ENCODE data around the gene ZKSCAN3.
"Not testable (repeated sequence)": the region's sequence is repeated elsewhere in the genome, so short reads cannot be mapped to it uniquely, and the experiment has no call there.

The ZKSCAN3 gene

DNA sequence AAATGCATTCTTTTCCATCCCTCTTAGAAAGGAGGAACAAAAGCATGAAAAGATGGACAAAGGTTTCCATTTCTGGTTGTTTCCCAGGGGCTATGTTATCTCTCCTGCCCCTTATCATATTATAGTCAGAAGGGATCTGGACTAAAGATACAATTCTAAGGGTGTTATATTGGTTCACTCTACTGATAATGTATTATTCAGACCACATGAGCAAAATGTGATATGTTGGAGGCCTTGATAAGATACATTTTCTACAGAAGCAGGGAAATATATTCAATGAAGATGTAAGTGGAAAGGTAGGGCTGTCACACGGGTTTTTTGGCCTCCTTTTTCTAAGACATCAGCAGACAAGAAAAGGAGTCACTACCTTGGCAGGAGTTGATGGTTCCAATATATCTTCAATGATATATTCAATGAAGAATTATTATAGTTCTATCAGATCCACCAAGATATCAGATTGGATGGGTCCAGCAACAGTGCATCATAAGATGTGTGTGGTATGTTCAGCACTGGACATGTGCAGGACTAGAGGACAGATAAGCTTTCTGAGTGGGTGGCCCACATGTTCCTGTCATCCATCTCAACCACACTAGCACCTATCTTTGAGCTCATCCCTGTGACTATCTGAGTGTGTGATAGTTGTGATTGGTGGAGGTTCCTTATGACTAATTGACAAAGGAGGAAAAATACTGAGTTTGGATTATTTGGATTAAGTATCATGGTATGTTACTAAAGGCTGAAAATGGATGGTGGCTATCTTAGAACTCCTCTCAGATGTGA is 5.7 kb upstream of the ZKSCAN3 start:
- no peak for DNase-seq

DNA sequence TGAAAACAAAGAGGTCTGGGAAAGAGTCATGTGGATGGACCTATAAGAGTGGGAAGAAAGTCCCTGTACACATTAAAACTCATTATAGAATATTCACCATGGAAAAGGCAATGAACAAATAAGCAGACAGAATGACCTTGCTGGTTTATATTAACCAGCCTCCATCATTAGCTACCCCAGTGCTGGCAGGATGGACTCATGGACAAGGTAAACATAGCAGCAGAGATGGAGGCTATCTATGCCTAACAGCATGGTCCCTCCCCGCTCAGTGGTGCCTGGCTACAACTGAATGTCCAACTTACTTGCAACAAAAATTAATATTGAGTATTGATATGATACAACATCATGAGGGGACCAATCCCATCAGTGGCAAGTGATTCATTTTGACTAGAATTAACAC is 4.5 kb upstream of the ZKSCAN3 start:
- no peak for DNase-seq

DNA sequence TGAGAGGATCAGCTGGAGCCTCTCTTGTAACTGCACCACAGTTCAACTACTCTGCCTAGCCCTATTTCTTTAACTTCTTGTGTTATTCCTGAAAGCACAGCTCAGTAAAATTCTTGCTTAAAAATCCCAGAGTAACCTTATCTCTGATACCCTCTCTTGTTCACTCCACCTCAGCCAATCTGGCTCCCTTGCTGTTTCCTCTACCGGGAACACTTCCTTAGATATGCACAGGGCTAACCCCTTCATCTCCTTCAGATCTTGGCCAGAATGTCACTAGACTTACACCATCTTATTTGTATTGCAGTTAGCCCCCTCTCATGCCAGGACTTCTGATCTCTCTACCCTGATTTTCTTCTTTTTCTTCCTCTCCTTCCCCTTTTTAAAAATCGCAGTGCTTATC is 2.6 kb upstream of the ZKSCAN3 start:
- no peak for DNase-seq

DNA sequence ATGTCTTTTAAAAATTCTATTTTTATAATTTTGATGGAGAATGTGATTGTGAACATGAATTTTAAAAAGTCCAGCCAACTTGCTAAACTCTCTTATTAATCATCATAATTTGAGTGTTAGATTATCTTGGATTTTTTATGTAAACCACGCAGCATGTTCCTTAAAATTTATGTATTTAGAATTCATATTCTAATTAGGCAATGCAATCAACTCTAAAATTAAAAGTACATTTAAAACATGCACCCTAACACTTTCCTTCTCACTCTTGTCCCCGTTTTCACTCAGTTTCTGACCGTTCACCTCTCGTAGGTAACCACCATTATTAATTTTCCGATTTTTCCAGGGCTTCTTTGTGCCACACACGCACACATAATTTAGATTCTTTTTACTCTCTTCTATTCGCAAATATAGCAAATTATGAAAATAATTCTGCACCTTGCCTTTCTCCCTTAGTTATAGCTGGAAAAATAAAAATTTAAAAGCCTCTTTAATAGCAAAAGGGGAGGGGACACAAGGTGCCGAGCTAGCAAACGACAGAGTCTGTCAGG is 329 bp upstream of the ZKSCAN3 start:
- DNase-seq, result no peak

DNA sequence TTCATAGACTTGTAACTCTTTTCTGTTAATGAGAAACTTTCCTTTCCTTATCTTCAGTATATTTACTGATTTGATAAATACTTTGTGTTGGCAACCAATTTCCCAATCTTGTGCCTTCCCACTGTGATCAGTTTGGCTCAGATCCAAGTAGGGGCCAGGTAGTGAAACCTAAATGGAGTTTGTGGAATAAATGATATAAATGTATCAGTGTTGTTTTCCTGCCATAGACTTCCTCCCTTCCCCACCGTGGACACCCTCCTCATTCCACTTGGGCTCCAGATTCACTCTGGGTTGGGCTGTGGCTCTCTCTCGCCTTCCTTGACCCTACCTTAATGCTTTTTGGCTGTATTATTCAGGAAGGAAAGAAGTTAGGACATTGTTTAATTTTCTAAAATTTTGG is 1.3 kb downstream of the ZKSCAN3 start:
- no peak for DNase-seq

DNA sequence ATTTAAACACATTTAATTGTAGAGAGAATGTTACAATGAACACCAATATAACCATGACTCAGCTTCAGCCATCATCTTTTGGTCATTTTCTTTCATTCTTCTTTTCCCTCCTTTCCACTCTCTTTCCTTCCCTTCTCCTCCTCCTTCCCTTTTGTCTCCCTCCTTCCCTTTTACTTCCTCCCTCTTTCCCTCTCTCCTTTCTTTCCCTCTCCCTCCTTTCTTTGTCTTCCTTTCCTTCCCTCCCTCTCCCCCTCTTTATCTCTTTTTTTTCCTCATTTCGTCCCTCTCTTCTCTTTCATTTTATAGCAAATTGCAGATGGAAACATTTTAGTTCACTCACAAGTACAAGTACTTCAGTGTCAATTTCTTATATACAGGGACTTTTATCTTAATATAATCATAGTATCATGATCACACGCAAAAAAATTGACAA is 1.8 kb downstream of the ZKSCAN3 start:
- DNase-seq, result no peak

DNA sequence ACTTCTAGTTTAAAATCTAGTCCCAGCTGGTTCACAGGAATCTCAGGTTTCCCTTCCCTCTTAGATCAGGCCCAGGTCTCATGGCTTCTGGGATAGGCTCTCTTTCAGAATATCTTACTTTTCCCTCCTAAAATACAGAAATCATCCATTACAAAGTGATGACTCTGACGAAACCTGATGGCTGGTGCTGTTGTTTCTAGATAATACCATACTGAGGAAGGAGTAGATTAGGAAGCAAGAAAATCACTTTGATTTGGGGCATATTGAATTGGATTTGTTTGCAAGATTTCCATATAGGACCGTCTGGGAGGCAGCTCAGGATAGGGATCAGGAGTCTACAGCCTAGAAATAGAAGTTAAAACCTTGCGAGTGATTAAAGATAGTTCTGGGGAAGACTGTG is 3.6 kb downstream of the ZKSCAN3 start:
- no peak for DNase-seq

DNA sequence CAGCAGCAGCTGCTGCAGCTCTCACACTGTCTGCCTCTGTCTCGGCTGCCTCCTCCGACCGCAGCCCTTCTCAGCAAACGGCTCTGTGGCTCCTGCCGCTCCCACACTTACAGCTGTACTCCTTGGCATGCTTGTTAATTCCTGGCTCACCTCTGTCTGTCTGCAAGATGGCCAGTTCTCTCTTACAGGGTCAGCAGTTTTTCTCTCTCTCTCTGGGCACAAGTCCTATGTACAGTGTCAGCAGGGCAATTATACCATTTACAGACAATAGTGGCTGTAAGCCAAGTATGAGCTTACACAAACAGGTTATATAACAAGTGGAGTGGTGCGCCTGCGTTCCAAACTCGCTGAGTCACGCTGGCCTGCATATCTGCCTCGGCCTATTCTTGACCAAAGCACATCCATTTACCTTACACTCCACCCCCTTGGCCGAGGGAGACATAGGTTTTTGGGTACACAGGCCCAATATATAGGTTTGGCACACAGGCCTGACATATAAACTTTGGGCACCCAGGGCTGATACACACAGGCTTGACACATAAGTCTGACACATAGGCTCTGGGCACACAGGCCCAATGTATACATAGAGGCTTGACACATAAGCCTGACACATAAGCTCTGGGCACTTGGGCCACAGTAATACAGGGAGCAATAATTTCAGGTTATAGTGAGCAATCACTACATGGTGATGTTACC is 4.4 kb downstream of the ZKSCAN3 start:
- DNase-seq, result no peak

DNA sequence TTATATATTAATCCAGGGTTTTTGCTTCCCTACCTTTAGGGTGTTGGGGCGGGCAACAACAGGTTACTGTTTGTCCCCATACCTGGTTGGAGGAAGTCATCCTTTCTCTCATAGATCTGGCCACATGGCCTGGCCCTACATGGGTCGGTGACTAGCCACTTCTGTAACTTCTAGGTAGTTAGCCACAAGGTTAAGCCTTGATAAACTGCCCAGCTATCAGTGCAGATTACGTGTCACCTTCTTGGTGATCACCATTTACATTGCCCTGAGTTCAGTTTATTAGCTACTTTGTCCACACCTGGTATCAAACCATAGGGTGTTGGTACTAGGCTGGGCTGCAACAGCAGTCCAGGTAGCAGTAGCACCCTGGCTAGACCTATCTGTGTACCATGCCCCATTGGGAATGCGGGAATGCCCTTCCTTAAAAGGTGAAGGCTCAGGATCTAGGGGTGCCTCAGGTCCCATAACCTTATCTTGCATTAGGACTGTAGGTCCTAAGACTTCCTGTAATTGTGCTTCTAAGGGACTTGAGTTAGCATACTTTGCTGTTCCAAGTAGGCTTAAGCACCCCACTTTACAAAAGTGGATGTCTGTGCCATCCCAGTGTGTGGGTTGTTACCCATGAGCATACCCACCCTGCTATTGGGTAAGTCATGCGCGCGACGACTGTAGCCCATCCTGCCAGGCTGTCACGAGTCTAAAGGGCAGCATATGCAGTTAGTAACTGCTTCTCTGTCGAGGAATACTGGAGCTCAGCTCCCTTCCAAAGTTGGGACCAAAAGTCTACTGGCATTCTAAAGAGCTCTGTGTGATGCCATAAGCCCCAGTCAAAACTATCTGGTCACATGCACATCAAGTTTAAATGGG is 5.2 kb downstream of the ZKSCAN3 start:
- DNase-seq, result no peak

DNA sequence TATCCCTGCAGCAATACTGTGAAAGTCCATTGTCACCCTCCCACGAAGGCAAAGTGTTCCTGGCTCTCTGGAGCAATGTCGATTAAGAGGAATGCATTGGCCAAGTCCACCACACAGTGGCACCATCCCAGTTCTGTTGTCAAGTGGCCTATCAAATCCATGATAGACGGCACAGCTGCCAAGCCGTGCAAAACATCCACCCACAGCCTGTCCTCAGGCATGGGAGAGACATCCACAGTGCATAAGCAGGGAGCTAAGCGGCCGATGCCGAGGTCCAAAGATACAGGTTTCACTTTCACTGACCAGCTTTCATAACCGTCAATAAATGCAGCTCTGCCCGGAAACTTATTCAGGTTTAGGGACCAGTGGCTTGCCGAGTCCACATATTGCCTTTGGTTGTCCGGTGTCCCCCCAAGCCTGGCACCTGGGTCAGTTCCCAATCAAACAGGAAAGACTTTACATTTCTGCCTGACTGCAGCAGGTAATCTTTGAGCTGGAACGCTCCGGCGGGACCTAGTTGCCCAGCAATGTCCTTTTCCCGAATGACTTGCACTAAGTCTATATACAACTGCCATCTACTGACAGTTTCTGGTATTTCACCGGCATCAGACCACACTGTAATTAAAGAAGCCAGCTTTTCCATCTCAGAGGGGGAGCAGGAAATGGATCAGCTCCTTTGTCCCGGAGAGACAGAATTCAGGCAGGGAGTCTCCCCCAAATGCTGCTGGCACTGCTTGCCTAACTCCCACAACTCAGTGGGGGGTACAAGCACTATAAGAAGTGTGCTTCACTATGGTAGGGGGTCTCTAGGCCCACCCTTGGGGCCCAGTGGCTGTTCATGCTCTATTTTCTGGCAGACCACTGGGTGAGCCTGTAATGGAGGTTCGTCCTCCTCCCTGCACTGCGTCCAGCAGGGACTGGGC is 6.3 kb downstream of the ZKSCAN3 start:
- peak; percentile 89 for DNase-seq

DNA sequence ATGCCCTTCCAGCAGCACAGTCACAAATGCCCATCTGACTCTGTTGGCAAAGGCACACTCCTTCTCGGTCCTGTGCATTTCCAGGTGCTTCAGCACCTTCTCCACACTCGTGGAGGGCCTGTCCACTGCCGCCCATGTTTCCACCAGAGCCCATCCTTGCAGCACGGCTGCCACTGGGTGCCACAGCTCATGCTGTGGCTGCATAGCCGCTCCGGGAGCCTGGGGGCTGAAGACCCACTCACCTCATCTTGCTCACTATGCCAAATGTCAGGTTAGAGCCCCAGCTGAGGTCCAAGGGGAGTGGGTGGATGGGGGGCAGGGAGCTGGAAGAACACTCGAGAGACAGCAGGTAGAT is 6.9 kb downstream of the ZKSCAN3 start:
- DNase-seq, result no peak

DNA sequence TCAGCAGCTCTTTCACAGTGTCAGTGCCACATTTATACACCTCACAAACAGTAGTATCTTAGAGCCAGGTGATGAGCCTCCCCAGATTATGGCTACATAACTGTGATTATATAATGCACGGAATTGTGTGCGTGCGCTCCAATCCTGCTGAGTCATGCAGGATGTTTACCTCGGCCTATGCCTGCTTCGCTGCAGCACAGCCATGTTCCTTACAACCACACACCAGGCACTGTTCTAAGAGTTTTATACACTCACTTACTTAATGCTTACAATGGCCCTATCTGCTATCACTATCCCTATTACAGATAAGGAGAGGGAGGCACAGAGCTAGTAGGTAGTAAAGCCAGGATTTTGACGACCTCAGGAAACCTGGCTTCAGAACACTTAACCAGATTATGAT is 7.3 kb downstream of the ZKSCAN3 start:
- DNase-seq, result no peak

DNA sequence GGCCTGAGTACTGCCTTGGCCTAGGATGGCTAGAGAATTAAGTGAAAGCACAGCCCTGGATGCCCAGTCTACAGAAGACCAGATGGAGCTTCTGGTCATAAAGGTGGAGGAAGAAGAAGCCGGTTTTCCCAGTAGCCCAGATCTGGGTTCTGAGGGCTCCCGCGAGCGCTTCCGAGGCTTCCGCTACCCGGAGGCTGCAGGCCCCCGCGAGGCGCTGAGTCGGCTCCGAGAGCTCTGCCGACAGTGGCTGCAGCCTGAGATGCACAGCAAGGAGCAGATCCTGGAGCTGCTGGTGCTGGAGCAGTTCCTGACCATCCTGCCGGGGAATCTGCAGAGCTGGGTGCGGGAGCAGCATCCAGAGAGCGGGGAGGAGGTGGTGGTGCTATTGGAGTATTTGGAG is 9.8 kb downstream of the ZKSCAN3 start:
- not testable (repeated sequence) for DNase-seq

DNA sequence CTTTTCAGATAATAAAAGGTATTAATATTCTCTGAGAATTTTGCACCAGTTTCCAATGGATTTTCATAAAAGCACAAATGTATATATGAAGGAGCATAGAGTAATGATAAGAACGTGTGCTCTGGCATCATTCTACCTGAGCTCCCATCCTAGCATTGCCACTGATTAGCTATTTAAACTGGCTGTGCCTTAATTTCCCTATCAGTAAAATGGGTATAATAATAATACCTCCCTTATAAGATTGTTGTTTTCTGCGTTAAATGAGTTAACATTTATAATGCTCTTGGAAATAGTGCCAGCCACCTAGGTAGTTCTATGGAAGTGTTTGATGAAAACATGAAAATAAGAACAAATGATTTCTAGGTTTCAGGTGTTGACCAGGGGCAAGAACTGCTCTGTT is 11.2 kb downstream of the ZKSCAN3 start:
- DNase-seq, result no peak

DNA sequence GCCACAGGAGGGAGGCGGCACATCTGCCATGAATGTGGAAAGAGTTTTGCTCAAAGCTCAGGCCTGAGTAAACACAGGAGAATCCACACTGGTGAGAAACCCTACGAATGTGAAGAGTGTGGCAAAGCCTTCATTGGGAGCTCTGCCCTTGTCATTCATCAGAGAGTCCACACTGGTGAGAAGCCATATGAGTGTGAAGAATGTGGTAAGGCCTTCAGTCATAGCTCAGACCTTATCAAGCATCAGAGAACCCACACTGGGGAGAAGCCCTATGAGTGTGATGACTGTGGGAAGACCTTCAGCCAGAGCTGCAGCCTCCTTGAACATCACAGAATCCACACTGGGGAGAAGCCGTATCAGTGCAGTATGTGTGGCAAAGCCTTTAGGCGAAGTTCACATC is 15.8 kb downstream of the ZKSCAN3 start:
- DNase-seq, result not testable (repeated sequence)

DNA sequence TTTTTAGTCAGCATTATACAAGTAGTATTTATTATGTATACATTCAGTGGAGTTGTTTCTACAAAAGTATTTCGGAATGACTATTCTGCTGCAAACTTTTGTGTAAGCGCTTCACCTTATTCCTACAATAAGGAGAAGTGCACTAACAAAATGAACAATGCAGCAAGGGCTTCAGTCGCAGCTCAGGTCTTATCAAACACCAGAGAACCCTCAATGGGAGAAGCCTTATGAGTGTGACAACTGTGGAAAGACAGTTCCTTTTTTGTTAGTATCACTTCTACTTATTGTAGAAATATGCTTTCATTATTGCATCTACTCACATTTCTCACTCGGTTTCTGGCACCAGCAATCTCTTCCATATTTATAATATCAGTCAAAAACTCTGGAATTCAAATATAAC is 18.8 kb downstream of the ZKSCAN3 start:
- DNase-seq, result no peak

DNA sequence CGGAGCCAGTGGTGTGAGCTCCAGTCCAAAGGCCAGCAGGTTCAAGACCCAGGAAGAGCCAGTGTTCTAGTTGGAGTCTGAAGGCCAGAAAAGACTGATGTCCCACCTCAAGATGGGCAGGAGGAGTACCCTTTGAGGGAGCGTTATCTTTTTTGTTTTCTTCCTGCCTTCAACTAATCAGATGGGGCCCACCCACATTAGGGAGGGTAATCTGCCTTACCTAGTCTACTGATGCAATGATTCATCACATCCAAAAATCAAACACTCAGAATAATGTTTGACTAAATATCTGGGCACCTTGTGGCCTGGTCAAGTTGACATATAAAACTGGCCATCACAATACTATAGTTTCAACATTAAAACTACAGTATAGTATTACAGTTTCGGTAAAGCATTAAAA is 19.7 kb downstream of the ZKSCAN3 start:
- no peak for DNase-seq

DNA sequence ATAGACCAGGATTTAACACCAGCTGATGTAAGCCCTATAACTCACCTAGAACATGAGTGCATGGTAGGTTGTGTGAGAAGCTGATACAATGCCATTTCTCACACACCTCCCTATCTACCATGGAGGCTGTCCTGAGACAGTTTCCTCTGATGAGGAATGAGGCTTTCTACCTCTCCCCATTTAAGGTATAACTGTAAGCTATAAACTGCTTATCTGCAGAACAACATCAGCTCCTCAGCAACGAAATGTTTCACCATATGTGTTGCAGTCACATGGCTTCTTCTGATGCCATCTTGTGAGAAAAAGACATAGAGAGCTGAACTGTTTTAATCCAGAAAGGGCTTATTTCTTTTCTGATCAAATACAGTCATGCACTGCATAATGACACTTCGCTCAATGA is 20.7 kb downstream of the ZKSCAN3 start:
- DNase-seq, result no peak

DNA sequence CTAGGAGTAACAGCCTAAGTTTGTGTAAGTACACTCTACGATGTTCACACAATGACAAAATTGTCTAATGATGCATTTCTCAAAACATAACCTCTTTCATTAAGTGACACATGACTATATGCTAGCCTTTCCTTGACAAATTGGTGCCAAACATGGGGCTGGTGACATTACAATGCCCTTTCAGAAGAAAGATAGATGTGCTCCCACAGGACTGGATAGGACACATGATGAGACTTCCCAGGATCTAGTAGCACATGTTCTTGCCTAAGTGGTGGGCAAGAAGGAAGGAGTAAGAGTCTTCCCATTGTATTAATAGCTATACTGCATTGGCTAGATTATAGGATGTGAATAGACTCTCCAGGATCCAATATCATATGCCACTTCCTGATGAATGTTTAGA is 21.5 kb downstream of the ZKSCAN3 start:
- DNase-seq, result no peak

DNA sequence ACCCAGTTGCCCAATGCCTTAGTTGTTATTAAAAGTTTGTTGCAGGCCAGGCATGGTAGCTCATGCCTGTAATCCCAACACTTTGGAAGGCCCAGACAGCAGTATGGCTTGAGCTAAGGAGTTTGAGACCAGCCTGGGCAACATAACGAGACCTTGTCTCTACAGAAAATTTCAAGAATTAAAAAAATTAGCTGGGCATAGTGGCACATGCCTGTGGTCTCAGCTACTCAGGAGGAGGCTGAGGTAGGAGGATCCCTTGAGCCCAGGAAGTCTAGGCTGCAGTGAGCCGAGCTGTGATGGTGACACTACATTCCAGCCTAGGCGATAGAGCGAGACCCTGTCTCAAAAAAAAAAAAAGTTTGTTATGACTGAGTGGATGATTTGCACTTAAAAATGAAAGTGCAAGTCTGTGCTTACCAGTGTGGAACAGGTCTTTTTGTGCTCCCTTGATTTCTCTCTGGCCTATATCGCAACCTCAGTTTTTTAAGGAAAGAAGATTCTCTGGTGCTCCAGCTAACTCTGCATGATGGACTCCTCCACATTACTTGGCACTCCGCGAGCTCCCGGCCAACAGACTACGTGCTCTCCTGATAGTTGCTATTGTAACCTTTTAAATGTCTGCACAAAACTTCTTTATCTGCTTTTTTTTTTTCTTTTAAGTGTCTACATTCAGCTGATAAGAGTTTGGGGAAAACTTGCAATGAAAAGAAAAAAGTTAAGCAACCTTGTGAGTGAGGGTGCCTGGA is 22.1 kb downstream of the ZKSCAN3 start:
- no peak for DNase-seq

DNA sequence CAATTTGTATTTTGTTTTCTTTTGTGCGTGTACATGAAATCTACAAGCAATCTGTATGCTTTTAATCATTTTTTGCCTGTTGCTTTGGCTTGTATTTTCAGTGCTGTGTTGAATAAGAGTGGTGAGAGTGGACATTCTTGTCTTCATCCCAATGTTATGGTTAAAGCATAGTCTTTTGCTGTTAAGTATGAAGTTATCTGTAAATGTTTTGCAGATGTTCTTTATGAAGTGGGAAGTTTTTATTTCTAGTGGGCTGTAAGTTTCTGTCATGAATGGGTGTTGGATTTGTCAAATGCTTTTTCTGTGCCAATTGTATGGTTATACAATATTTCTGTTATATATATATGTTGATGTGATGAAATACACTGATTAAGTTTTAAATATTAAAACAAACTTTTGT is 24.2 kb downstream of the ZKSCAN3 start:
- DNase-seq, result no peak

DNA sequence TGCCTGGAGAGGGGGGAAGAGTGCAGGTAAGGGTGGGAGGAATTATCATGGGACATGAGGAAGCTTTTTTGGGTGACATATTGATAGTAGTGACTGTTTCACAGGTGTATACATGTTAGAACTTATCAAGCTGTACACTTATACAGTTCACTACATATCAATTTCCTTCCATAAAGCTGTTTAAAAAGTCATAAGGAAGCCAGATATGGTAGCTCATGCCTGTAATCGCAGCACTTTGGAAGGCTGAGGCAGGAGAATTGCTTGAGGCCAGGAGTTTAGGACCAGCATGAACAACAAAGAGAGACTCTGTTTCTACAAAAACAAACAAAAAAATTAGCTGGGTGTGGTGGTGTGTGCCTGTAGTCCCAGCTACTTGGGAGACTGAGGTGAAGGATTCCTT is 28.1 kb downstream of the ZKSCAN3 start:
- DNase-seq, result no peak

All from RPMI8226 (cell line).